GM21619 (cell line): Measurements from ENCODE around the gene AFAP1.

Experiments used
- ATAC-seq: cut with Tn5 transposase; IDR thresholded peaks from one replicate; pipeline ENCODE4 v1.9.1; 2021; ENCODE audit not compliant: unreplicated experiment

The AFAP1 gene

DNA sequence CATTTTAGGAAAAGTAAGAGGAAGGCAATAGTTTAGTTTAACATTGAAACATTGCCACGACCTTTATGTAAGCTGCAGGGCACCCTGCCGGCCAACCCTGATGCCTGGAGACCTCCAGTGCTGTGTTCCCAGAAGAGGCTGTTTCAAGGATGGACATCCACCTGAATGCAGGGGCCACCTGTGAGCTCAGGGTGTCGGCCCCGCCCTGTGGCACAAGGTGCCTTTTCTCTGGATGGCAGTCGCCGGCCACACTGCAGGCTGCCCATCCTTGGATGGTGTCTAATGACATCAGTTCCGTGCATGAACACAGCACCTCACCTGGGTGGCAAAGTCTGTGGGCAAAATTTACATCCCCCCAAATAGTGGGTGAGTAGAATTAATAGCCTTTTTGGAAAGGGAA lies 180.0 kb downstream of the AFAP1 start:
- no peak for ATAC-seq

DNA sequence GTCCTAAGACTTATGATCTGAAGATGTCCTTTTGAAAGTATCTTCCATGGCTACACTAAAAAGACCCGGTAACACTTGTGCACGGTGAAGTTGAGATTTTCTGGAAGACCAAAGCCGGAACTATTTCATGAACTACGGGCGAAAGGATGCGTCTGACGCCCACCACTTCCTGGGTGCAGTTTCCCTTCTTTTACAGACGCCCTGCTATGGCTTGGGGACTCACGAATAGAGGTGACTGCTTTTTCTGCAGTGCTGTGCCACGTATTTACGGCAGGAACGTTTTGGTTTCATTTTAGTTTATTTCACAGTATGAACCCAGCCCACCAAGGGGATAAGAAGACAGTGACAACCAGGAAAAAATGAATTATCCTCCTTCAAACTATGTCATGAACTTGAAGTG lies 180.4 kb downstream of the AFAP1 start:
- ATAC-seq, result no peak

GRCh38 chr4:7758476-7758875 lies 181.2 kb downstream of the AFAP1 start:
- no peak for ATAC-seq

DNA sequence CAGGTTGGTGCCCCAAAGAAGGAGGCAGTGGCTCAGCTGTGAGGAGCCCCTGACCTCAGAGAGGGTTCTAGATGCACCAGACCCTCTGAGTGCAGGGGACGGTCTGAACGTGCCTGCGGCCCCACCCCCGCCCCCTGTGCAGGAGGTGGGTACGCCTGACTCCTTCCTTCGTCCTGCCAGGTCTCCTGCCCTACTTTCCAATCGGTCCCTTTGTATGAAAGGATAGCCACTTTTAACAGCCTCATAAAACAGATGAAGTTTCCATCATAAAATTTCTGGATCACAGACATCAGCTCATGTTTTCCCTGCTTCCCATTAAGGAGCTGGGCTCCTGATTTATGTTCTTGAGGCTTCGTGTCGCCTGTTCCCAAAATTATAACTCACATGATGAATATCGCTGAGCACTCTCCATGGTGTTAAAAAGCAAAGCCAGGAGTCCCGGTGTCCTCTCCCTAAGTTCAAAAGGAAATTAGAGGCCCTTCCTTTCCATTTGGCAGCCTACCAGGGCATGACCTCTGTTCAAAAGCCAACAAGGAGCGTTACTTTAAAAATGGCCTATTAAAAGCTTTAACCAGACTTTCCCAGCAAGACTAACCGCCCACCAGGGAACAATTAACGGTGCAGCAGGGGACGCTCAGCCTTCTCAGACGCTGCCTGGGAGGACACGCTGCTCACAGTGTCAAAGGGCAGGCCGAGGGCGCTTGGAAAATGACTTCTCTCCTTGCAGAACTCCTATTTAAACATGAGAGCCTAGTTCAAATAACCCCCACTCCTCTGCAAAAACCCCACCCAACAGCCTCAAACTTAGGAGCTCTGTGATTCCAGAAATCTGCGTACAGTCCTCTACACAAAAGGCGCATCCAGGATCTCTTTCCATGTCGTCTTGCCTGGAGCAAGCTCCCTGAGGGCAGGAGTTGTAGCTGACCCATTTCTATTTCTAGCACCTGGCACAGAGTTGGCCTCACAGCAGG lies 181.9 kb downstream of the AFAP1 start:
- ATAC-seq, result no peak

GRCh38 chr4:7756561-7757355 lies 182.9 kb downstream of the AFAP1 start:
- no peak for ATAC-seq

GRCh38 chr4:7756071-7756470 lies 183.6 kb downstream of the AFAP1 start:
- ATAC-seq, result no peak

GRCh38 chr4:7755561-7755960 lies 184.1 kb downstream of the AFAP1 start:
- no peak for ATAC-seq

GRCh38 chr4:7754565-7755262 lies 184.9 kb downstream of the AFAP1 start:
- ATAC-seq, result no peak

DNA sequence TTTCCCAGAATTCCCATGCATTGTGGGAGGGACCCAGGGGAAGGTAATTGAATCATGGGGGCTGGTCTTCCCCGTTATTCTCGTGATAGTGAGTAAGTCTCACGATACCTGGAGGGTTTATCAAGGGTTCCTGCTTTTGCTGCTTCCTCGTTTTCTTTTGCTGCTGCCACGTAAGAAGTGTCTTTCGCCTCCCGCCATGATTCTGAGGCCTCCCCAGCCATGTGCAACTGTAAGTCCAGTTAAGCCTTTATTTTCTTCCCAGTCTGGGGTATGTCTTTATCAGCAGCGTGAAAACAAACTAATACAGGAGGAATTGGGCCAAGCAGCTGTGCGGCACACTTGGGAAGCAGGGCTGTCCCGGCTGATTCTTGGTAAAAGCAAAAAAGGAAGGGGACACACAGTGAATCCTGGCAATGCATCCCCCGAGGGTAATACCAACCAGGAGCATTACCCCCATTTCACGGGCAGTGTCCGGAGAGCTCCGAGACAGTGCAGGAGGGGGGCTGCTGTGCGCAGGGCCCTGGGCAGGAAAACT lies 185.7 kb downstream of the AFAP1 start:
- ATAC-seq, result no peak

DNA sequence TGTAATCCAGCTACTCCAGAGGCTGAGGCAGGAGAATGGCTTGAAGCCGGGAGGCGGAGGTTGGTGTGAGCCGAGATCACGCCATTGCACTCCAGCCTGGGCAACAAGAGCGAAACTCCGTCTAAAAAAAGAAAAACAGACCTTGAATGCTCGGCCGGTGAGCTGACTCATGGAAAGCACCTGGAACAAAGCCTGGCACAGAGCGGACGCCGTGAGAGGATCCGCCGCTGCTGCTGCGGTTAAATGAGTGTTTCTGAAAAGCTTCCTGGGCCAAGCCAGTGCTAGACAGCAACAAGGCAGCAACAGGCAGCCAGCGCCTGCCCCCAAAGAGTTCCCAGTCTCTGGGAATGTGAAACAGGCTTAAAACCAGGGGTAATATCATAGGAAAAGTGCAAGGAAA lies 186.4 kb downstream of the AFAP1 start:
- ATAC-seq, result no peak

GRCh38 chr4:7752649-7753048 lies 187.0 kb downstream of the AFAP1 start:
- no peak for ATAC-seq

GRCh38 chr4:7750972-7751371 lies 188.7 kb downstream of the AFAP1 start:
- ATAC-seq, result no peak

DNA sequence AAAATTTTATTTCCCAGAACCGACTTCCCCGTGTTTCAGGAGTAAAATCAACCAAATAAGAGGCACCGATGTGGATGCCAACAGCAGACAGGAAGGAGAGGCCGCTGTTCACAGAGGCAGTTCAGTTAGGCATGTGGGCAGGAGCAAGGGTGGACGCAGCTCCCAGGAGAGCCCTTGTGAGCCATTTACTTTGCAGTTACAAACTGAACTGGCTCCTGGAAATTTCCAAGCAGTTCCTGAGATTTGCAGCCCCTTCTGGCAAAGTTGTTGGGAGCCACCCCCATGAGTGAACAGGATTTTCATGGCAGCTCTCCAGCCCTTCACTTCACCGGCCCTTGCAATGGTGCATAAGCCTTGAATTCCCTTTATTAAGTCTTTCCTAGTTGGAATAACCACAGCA lies 189.1 kb downstream of the AFAP1 start:
- no peak for ATAC-seq

GRCh38 chr4:7747566-7747965 lies 192.1 kb downstream of the AFAP1 start:
- no peak for ATAC-seq

DNA sequence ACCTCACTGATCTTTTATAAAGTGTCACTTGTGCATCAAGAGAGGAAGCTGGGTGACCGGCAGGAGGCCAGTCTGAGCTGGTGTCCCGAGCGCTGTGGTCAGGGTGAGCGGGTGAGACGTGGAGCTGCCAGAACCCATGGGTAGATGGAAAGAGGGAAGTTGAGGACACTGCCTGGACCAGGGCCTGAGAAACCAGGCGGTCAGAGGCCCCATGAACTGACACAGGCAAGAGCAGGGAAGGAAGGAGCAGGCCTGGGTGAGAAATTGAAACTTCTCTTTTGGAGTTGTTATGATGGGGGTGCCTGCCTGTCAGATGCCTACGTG lies 192.6 kb downstream of the AFAP1 start:
- no peak for ATAC-seq

GRCh38 chr4:7746351-7747061 lies 193.2 kb downstream of the AFAP1 start:
- ATAC-seq, result no peak

DNA sequence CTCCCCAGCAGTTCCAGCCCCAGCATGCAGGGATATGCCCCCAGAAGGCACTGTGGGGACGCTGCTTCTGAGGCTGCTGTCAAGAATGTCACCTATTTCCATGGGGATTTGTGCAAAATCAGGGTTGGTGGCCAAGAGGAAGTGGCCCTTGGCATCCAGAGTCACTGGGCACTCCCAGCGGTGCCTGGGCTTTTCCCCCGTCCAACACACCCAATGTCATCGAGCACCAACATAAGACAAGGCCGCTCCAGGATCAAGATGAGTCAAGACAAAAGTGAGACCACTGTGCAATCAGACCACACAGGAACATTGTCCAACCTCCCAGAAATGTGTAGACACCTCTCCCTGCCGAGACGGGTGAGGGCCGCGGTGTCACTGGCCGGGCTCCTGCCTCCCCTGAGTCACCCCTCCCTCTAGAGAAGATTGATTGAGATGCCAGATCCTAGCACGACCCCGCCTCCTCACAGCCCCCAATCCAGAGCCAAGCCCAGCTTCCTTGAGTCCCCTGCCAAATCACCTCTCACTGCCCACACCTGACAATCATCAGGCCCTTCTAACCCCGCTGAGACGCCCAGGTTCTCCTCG lies 194.3 kb downstream of the AFAP1 start:
- no peak for ATAC-seq

GRCh38 chr4:7744142-7744804 lies 195.4 kb downstream of the AFAP1 start:
- no peak for ATAC-seq

GRCh38 chr4:7742807-7743280 lies 196.8 kb downstream of the AFAP1 start:
- no peak for ATAC-seq
